ENCODE data around the gene SOX18.
A peak's percentile ranks its signal among the peaks of the same experiment; 100 is the strongest.

Gene SOX18

GRCh38 chr20:64080813-64081623 is 31.6 kb upstream of the SOX18 start:
- TF ChIP-seq CTCF (conservative IDR thresholded peaks at IDR 0.05; ENCODE audit: control insufficient read depth, insufficient read depth, low read depth, low read length) = no peak
- no peak overlapping the region for H3K4me3 ChIP-seq (ENCODE audit: control insufficient read depth, low read depth, low read length)
- DNase-seq (ENCODE audit: low read depth) = no peak

- H3K4me3 ChIP-seq (ENCODE audit: control insufficient read depth, low read depth, low read length) = peak within 1 kb of the TSS; percentile 61
- DNase-seq (ENCODE audit: low read depth) = no peak
- TF ChIP-seq CTCF (conservative IDR thresholded peaks at IDR 0.05; ENCODE audit: control insufficient read depth, insufficient read depth, low read depth, low read length) = no peak
These were observed 30.8 kb upstream of the SOX18 start, which contains the start of gene OPRL1 for GRCh38 chr20:64080013-64080812. TSS of gene OPRL1 (plus strand) at chr20:64080082. CDS start at chr20:64092721, 12,639 bp downstream.

- peak; percentile 44 for DNase-seq (ENCODE audit: low read depth)
- H3K4me3 ChIP-seq (ENCODE audit: control insufficient read depth, low read depth, low read length) = peak within 1 kb of the TSS; percentile 61
- no peak for TF ChIP-seq CTCF (conservative IDR thresholded peaks at IDR 0.05; ENCODE audit: control insufficient read depth, insufficient read depth, low read depth, low read length)
These were observed 30.0 kb upstream of the SOX18 start, which contains the start of gene RGS19 for GRCh38 chr20:64079273-64080012. TSS of gene RGS19 (minus strand) at chr20:64079518. CDS start at chr20:64076886, 2,632 bp downstream.

- peak overlapping the region; percentile 61 for H3K4me3 ChIP-seq (ENCODE audit: control insufficient read depth, low read depth, low read length)
- TF ChIP-seq CTCF (conservative IDR thresholded peaks at IDR 0.05; ENCODE audit: control insufficient read depth, insufficient read depth, low read depth, low read length) = no peak
- no peak for DNase-seq (ENCODE audit: low read depth)
These were observed 29.5 kb upstream of the SOX18 start for GRCh38 chr20:64078934-64079272.

- no peak for TF ChIP-seq CTCF (conservative IDR thresholded peaks at IDR 0.05; ENCODE audit: control insufficient read depth, insufficient read depth, low read depth, low read length)
- H3K4me3 ChIP-seq (ENCODE audit: control insufficient read depth, low read depth, low read length) = no peak overlapping the region
- DNase-seq (ENCODE audit: low read depth) = no peak
These were observed 28.6 kb upstream of the SOX18 start for GRCh38 chr20:64077876-64078551.

GRCh38 chr20:64077541-64077875 is 28.1 kb upstream of the SOX18 start:
- TF ChIP-seq CTCF (conservative IDR thresholded peaks at IDR 0.05; ENCODE audit: control insufficient read depth, insufficient read depth, low read depth, low read length) = no peak

More at GRCh38 chr20:64077541-64077875, 28.1 kb upstream of the SOX18 start:
- no peak for DNase-seq (ENCODE audit: low read depth)
- no peak overlapping the region for H3K4me3 ChIP-seq (ENCODE audit: control insufficient read depth, low read depth, low read length)
